Stimulated activated CD4-positive, alpha-beta T cell treated with anti-CD3 and anti-CD28 coated beads, Interleukin-2, amount 100 ng/mL, for 24 hours (primary cell): ENCODE data around the gene NCK2.
"Not testable (repeated sequence)": the region's sequence is repeated elsewhere in the genome, so short reads cannot be mapped to it uniquely, and the experiment has no call there.

Experiments used
- DNase-seq, 2 donors: peaks; one replicate each; pipeline ENCODE4 v3.0.0-alpha.2; 2020

Gene NCK2

DNA sequence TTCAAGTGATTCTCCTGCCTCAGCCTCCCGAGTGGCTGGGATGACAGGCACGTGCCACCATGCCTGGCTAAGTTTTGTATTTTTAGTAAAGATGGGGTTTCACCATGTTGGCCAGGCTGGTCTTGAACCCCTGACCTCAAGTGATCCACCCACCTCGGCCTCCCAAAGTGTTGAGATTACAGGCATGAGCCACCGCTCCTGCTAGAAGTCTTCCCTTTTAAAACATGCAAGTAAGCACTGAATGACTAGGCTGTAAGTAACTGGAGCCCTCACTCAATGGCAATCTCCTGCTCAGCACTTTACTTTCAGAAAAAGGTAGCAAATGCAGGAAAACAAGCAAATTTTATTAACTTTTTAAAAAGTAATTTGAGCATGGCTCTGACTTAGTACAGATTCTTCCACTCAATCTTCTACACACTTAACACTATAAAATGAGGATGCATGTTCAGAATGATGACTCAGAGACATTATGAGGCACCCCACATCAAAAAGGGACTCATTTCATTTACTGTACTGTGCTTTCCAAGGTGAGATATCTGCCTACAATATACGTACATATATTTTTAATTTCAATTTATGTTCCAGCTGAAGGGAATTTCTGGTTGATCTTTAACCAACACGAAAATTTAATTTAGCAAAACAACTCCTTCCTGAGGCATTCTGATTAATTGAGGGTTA, 6.6 kb upstream of the NCK2 start:
- DNase-seq = no peak

DNA sequence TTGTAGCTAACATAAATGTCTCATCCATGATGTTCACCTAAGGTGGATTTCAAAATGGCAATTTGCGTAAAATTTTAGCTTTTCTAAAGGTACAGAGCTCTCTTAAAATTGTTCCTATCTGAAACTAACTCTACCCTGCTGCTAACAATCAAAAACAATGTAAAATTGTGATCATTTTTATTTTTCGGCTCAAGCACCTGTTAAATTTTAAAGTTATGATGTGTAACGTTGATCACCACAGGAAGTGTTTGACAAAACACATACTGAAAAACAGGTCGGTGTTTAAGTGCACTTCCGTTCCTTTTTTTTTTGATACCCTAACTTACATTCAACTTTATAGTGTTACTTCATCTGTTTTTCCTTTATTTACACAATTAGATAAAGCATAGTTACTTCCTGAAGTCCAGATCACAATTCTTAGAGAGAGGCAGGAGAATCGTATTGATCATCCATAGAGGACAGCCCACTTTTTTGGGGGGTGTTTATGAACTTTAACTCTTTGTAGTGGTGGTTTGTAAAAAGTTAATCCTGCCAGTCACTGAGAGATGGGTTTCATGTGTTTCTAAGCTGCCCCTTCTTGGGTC, 6.0 kb upstream of the NCK2 start:
- DNase-seq = no peak

DNA sequence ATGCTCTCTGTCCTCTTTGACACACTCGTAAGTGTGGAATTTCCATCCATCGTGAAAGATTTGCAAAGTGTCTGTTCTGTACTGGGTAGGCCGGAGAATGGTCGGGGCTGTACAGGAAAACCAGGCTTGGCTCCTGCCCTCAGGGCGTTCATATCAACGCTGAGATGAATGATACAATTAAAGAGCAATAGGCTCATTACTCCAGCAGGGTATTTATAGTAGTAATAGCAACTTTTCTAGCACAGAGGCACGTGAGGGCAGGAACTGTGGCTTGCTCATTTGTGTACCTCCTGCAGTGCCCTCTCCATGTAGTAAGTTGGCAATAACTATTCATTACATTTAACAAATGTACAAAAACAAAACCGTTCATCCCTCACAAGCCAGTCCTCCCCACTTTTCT, 5.3 kb upstream of the NCK2 start:
- DNase-seq = no peak

DNA sequence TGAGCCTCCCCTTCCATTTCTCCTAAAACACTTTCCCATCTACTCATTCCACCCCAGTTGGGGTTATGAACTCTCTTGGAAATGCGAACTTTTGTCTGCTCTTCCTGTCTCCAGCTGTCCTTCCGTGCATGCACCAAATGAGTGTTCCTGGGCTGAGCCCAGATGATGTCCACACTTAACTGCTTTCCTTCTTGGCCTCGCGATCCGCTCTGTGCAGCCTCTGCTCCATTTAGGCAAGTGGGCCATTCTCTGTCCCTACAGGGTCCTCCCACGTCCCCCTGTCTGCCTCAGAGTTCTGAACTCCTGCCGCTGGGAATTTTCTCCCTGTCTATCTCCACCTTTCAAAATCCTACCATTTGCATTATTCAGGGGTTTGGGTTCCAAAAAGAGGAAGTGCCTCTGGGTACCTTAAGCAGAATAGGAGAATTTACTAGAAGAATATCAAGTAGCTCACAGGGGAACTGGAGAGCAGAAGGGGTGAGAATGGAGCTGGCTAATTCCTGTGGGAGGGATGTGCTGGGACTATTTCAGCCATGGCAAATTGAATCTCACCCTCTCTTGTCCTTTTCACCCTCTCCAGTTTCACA, 4.7 kb upstream of the NCK2 start:
- no peak for DNase-seq

DNA sequence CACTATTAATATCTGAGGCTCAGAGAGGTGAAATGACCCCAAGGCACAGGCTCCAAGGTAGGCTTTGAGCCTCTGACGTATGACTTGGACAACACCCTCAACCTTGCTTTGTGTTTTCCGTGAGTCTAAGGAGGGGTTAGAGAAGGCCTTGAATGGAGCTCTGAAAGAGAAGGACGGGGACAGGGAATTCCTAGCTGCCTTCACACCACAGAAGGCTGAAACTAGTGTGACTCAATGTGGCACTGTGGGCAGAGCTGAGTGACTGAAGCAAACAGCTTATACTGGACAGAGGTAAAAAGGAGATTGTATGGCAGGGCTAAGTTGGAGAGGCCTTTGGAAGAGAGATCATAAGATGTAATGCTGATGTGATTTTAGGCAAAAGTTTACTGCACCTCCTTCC, 3.5 kb upstream of the NCK2 start:
- DNase-seq = no peak

DNA sequence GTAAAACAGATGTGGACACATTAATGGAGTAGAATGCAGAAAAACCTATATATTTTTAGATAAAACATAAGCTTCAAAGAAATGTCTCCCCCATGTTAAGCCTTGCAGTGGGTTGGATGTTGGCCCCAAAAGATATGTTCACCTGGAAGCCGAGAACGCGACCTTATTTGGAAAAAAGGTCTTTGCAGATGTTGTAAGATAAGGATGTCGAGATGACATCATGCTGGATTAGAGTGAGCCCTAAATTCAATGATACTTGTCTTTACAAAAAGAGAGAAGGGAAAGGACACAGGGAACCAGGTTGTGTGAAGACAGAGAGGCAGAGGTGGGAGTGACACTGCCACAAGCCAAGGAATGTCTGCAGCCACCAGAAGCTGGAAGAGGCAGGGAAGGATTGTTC, 3.1 kb upstream of the NCK2 start:
- no peak for DNase-seq

DNA sequence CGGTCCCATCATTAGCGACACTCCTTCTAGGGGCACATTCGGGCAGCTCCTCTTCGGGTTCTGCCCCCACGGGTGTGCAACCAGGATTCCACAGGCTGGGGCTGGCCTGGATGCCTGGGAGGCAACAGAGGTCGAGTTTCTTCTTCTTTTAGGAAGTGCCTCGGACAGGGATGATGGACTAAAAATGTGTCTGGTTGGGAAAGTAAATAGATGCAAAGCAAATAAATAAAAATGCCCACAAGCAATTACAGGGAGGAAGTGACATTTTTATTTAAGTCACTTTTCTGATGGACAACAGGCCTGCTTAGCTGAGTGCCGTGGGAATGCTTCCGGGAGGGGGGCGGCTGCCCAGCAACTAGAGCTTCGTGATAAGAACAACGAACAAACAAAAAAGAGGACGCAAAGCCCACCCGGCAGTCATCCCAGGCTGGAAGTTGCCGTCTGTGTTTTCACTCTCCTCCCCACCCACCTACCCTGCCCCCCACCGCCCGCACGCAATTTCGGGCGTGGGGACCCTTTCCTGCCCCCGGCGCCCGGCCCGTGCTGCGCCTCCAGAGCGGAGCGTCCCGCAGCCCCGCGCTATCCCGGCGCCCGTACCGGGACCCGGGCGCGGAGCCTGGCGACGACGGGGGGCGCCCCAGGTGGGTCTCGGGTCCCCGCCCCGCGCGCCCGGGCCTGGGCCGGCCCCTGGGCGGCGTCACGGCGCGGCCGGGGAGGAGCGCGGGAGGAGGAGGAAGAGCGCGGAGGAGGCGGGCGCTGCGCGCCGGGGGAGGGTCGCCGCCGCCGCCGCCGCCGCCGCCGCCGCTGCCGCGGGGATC, 412 bp upstream of the NCK2 start:
- DNase-seq = peak; percentile 68 to 73

DNA sequence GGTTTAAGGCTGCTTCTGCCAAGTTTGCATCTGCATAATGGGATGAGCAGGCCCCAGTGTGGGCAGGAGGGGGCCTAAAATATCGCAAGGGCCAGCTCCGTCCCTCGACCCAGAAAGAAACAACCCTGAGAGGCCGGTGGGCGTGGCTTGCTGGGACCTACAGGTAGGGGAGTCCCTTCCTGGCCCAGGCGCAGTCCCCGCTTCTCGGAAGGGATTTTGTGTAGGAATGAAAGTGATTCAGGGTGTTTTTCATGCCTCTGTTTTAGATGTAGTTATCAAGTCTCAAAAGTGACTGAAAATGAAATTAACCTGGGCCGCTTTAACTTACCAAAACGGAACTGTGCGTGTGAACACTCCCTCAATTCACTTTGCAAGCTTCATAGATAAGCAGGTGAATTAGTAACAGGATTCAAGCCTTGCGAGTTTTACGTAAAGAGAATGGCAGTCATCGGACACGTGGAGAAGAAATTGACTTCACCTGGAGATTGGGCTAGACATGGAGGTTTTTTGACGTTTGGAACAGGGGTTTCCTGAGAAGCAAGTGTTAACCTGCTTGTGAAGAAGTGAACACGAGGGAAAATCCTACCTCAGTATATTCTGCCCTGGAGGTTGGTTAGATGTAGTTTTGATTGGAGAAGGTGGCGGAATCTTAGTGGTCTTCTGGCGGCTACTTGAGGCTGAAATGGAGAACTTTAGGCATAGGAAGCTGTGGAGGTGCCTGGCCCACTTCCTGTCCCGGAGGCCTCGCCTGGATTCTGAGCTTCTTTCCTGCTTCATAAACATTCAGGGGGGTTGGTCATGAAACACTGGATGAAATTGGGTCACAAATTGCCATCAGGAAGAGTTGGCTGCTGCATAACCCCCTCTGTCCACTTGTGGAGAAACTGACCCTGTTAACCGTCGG, 1.7 kb downstream of the NCK2 start:
- peak; percentile 94 to 96 for DNase-seq

DNA sequence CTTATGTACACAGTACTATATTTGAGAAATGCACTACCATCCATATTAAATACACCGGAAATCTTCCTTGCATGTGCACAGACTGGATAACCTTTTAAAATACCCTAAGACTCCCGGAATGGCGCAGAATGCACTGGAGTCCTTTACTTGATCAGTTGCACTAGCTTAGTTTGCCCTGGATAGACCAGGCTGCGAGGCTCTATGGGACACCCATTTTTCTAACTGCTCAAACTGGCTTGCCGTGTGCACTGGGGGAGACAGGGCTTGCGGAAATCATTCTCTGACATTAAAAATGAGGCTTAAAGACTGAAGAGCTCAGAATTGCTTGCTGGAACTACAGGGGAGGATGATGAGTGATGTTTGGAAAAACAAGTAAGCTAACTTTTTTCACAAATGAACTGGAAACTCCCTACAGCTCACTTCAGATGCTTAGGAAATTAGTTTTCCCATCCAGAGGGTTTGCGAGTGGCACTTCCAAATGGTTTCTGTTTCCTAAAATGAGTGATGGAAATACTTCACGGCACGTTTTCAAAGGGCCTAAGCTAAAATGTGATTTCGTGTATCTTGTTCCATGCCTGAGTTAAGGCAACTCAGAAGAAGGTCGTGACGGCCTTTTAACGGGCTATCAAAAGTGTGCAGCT, 2.7 kb downstream of the NCK2 start:
- no peak for DNase-seq

DNA sequence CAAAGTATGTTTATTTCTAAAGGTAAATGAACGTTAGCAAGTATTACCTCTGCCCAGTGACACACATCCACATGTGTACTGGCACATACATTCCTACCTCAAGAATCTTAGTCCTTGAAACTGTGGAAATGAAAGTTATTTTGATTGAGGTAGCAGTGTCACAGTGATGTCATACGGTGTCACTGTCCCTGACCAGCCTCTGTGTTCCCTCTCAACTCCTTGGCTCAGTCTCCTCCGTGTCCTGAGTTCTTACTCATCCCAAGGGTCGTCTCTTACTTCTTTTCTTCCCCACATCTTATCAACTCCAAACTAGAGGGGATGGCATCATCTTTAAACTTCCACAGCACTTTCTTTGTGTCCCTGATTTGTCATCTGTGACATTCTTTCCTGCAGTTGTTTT, 3.3 kb downstream of the NCK2 start:
- DNase-seq = no peak

DNA sequence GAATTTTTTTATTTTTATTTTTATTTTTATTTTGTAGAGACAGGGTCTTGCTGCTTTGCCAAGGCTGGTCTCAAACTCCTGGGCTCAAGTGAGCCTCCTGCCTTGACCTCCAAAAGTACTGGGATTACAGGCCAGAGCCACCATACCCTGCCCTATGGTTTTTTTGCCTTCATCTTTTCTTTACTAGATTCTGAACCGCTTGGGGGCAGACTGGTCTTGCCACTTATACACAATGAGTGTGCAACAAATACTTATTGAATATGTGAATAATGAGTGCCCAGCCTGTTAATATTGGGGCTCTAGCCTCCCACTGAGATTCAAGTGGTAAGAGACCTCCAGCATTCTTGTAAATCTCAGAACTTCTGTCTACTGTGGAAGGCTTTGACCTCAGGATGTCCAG, 3.9 kb downstream of the NCK2 start:
- no peak for DNase-seq

DNA sequence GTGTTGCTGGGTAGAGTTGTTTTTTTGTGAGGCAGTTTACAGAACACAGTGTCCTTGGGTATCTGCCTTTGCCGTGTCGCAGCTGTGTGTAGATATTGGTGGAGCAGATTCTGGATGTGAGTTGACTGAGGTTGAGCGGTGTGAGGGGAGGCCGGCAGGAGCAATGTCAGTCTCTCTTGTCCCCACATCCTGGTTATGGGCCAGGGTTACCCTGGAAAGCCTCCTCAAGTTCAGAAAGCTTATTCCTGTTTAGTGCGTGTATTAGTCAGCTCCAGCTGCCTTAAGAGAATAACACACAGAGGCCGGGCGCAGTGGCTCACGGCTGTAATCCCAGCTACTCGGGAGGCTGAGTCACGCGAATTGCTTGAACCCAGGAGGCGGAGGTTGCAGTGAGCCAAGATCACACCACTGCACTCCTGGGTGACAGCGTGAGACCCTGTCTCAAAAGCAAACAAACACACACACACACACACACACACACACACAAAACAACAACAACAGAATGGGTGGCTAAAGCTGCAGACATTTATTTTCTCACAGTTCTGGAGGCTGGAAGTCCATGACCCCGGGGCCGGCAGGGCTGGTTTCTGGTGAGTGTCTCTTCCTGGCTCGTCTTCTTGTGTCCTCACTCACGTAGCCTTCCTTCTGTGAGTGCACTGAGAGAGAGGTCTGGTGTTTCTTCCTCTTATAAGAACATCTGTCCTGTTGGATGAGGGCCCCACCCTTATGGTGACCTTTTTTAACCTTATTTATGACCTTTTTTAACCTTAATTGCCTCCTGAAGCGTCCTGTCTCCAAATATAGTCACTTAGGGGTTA, 5.1 kb downstream of the NCK2 start:
- peak; percentile 52 to 53 for DNase-seq

DNA sequence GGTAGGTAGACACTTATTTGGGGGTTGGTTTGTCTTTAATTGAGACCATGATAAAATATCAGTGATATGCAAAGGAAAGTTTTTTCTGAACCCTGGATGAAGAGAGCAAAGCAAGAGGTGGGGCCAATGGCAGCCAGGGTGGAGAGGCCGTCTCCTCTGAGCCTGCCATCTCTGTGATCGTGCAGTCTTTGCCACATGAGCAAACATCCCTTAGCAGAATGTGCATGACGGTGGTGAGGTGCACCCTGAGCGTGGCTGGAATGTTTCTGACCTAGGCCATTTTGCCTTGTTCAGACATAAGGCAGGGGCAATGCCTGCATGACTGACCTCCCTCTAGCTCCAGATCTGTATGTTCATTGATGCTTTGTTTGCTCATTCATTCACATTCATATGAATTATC, 6.0 kb downstream of the NCK2 start:
- DNase-seq = no peak

DNA sequence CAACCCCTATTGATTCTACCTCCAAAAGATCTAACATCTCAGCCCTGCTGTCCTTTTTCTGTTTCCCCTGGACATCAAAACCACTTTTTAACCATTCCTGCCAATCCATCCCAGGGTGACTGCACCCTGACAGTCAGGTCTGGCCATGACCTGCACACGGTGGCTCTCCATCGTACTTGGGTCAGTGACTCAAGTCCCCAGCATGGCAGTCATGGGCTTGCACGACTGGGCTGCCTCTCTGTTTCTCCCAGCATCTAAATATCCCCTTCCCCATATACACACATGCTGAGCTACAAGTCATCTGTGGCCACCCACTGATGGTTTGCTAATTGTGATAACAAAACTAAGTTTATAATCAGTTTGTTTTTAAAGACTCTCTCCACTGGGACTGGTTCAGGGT, 6.6 kb downstream of the NCK2 start:
- DNase-seq = no peak

DNA sequence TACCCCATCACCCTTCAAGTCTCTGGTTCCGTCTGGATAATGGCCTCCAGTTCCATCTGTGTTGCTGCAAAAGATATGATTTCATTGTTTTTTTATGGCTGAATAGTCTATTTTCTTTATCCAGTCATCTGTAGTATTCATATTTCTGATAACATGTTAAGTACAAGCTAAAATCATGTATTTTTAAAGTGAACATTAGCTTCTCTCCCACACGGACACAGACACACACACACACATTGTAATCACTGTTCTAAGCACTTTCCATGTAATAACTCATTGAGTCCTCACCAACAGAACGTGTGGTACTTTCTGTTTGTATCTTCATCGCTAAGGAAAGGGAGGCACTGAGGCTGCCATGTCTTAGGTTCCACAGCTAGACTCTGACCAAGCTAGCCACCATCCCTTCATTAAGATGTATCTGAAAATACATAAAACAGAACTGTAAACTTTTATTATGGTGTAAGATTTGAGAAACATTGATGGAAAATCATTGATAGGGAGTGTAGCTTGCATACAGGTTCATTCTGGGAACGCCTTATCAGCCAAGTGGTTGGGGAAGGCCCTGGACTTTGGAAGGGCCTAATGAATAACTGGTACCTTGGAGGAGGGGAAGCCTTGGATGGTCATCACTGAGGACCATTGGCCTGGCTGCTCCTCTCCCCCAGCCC, 8.1 kb downstream of the NCK2 start:
- DNase-seq = no peak

DNA sequence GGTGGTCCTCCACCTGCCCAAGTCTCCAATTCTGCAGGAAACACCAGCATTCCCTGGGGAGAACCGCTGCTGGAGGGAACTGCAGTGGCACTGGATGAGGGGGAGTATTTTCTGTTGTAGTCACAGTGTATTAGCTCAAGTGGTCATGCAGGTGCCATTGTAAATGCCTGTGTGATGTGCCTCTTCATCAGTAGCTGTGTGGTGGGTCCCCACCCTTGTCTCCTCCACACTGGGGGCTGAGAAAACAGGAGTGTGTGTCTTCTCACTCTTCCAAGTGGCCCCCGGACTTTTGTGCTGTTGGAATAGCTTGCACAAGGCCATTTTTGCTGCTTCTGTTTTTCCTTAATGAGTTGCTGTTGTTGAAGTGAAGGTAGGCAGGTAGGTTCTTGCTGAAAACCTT, 8.7 kb downstream of the NCK2 start:
- DNase-seq = no peak

DNA sequence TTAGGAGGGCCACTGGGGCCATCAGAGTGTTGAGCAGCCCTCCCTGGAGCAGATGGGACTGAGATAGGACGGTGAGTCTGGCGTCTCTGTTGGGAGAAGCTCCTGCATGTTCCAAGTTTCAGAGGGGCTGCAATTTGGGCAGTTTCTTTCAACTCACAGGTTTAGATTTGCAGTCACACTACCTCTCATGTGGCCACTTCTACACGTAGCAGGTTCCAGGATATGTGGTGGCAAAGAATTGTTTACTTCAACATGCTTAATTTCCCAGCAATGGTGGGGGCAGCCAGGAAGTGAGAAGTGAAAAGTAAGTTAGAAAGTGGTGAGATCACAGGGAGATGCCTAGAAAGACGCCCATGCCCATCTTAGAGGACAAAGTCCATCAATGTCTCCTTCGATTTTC, 9.3 kb downstream of the NCK2 start:
- DNase-seq = peak; percentile 31 to 59

DNA sequence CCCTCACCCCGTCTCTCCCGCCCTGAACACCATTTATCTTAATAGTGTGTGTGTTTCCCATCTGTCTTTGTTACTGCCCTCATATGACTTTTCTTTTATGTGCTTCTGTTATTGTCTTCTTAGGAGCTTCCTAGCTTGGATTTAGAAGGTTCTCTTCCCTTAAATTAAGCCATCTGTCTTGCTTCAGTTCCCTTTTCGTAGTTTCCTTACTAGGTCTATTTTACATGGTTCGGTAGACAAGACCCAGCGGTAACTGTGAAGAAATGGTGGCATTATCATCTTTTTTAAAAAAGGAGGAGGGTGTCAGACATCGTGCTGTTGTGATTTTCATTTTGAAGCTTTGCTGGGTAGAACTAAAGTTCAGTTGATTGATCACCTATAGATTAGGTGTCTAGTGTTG, 10.3 kb downstream of the NCK2 start:
- no peak for DNase-seq

DNA sequence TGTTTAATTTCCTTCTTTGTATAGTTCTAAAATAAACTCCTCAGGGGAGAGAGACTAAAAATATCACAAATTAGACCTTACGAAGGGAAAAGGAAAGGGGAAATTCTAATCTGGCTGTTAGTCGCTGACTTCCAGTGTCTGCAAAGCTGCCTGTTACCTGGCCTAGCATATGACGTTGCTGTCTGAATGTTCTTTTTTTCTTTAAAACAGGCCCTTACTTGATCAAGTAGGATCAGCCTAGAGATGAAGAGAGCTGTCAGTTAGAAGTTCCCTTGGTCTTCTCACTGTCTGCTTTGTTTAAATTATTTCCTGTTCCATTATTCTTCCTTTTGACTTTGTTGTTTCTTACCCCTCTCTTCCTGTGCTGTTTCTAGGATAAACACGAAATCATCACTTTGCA, 11.2 kb downstream of the NCK2 start:
- no peak for DNase-seq

DNA sequence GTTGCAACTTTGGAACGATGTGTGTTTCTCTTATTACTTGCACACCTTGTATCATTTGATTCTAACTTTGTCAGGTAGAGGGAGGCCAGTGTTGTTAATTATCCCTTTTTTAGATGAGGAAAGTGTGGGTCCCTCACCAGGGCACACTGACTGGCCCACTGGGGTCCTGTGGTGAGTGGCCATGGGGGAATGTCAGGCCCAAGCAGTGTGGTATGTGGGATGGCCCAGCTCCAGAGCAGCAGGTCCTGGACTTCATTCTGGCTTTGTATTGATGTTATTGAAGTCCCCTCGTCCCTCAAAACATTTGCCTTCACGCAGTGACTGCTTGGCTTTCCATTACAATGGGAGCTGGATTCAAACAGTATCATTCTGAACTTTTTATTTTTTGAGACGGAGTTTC, 11.7 kb downstream of the NCK2 start:
- DNase-seq = no peak

DNA sequence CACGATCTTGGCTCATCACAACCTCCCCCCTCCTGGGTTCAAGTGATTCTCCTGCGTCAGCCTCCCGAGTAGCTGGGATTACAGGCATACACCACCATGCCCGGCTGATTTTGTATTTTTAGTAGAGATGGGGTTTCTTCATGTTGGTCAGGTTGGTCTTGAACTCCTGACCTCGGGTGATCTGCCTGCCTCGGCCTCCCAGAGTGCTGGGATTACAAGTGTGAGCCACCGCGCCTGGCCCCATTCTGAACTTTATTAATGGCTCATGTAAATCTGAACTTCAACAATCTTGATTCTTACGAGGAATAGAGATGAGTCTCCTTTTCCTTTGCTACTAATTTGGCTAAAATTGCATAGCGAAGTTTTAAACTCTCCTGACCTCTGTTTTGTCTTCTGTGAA, 12.2 kb downstream of the NCK2 start:
- not testable (repeated sequence) for DNase-seq
